Left hindlimb (tissue), 1 donor: Measurements from ENCODE around the gene CSTPP1.
"Not testable (repeated sequence)": the region's sequence is repeated elsewhere in the genome, so short reads cannot be mapped to it uniquely, and the experiment has no call there.

Source experiments
- DNase-seq: peaks from one replicate; pipeline ENCODE4 v3.0.0-alpha.2; 2018

The CSTPP1 gene

GRCh38 chr11:46913484-46913883 lies 23.1 kb upstream of the CSTPP1 start:
- no peak for DNase-seq

- no peak for DNase-seq
Observed at GRCh38 chr11:46914363-46914762, 22.2 kb upstream of the CSTPP1 start.

GRCh38 chr11:46914910-46915309 lies 21.7 kb upstream of the CSTPP1 start:
- DNase-seq: no peak

GRCh38 chr11:46916286-46917108 lies 20.1 kb upstream of the CSTPP1 start:
- peak; percentile 83 for DNase-seq

GRCh38 chr11:46917109-46917761 lies 19.3 kb upstream of the CSTPP1 start:
- no peak for DNase-seq

GRCh38 chr11:46917762-46918082 lies 18.8 kb upstream of the CSTPP1 start:
- DNase-seq: no peak

- peak; percentile 82 for DNase-seq
Observed at GRCh38 chr11:46918083-46918787, 18.3 kb upstream of the CSTPP1 start, which contains the start of gene LRP4. Gene LRP4 (minus strand): TSS chr11:46918550. CDS start chr11:46918379, 171 bp downstream.

GRCh38 chr11:46918788-46919513 lies 17.6 kb upstream of the CSTPP1 start:
- DNase-seq: no peak

- no peak for DNase-seq
Observed at GRCh38 chr11:46920755-46921154, 15.8 kb upstream of the CSTPP1 start.

- not testable (repeated sequence) for DNase-seq
Observed at GRCh38 chr11:46927928-46928327, 8.6 kb upstream of the CSTPP1 start.

GRCh38 chr11:46928701-46929100 lies 7.9 kb upstream of the CSTPP1 start:
- not testable (repeated sequence) for DNase-seq

GRCh38 chr11:46930089-46930488 lies 6.5 kb upstream of the CSTPP1 start:
- no peak for DNase-seq

GRCh38 chr11:46942172-46942571 lies 5.6 kb downstream of the CSTPP1 start:
- no peak for DNase-seq

- no peak for DNase-seq
Observed at GRCh38 chr11:46944356-46945075, 8.0 kb downstream of the CSTPP1 start.

- no peak for DNase-seq
Observed at GRCh38 chr11:46947399-46948077, 11.0 kb downstream of the CSTPP1 start.

GRCh38 chr11:46948378-46949131 lies 12.0 kb downstream of the CSTPP1 start:
- DNase-seq: no peak

- no peak for DNase-seq
Observed at GRCh38 chr11:46949297-46949696, 12.7 kb downstream of the CSTPP1 start.

GRCh38 chr11:46951864-46952263 lies 15.3 kb downstream of the CSTPP1 start:
- DNase-seq: no peak

GRCh38 chr11:46952553-46952952 lies 16.0 kb downstream of the CSTPP1 start:
- no peak for DNase-seq

GRCh38 chr11:46953093-46953492 lies 16.5 kb downstream of the CSTPP1 start:
- no peak for DNase-seq

- no peak for DNase-seq
Observed at GRCh38 chr11:46958777-46959176, 22.2 kb downstream of the CSTPP1 start.
